Stimulated activated CD4-positive, alpha-beta T cell treated with anti-CD3 and anti-CD28 coated beads, TNF-alpha, amount 100 ng/mL, for 1 hour (primary cell): ENCODE measurements around the gene PIH1D2.
"Not testable (repeated sequence)": the region's sequence is repeated elsewhere in the genome, so short reads cannot be mapped to it uniquely, and the experiment has no call there.

Experiments used
- DNase-seq, 3 donors: peaks; one replicate each; pipeline ENCODE4 v3.0.0-alpha.2; 2020; ENCODE audit warnings: low read depth in 3 of 3, low spot score in 1 of 3

Gene PIH1D2, protein sequence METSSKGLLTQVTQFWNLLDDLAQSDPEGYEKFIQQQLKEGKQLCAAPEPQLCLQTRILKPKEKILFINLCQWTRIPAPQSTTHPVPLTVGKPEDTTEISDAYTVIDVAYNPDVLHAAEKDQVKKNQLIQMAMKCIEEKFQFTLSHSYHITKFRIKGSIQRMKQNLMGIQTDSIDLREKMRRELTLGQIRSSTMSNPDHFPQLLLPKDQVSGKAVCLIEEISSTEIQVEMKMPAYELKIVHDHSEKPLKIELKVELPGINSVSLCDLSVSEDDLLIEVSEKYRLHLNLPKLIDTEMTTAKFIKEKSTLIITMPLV

DNA sequence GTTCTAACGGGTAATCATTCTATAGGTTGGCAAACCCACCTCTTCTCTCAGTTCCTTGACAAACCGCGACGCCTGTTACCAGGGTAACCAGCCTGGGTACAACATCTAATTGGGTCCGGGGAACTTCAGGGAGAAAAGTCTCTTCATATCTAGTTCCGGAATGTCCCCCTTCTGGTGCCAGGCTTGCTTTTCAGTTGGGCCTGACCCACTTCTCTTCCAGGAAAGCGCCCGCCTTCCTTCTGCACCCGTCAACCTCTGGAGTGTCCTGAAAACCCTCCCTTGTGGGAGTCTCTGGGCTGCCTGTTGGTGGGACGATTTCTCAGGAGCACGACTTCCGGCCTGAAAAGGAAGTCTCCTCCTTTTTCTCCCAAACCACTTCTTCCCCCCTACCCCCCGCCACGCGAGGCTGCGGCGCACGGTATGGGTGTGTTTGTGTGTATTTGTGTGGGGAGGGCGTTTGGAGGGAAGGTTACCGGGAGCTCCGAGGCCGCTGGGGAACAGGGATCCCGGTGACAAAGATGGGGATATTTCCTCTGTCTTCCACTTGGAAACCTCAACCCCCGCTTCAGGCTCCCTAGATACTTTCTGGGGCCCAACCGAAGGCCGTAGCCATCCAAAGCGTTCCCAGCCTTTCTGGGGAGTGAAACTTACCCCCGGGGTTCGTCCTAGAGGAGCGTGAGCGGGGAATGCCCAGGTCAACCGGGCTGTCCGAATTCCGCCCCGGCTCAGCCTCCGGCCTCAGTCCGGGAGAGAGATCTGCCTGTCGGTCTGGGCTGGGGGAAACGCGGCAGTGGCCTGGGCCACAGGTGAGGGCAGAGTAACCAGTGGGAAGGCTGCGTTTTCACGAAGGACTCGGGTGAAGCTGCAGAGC, at the start of gene PIH1D2, which contains the start of gene NKAPD1:
TSS of gene PIH1D2 (minus strand) at position 77 of the 871 bp plus-strand sequence. CDS start 843 bp downstream, outside the sequence.
TSS of gene NKAPD1 (plus strand) at position 359 of the 871 bp plus-strand sequence. CDS start 1,276 bp downstream, outside the sequence.
- DNase-seq: peak; percentile 47 to 65 (median 58)

DNA sequence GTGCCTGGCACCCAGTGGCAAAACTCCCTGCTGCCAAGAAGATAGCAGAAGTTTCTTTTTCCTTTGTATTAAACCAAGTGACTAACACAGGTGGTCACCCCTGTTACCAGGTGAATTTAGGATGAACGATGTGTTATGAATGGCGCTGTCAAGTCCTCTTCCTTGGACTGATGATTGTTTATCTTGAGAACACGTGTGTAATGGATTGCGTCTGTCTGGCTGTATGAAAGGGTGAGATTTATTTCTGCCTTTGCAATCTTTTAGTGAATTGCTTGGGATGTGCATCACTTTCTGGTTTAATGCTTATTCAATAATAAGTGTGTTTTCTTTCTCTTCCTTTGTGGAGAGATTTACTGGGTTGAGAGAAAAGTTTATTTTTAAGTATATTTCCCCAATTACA, 49.3 kb upstream of the PIH1D2 start:
- no peak for DNase-seq

DNA sequence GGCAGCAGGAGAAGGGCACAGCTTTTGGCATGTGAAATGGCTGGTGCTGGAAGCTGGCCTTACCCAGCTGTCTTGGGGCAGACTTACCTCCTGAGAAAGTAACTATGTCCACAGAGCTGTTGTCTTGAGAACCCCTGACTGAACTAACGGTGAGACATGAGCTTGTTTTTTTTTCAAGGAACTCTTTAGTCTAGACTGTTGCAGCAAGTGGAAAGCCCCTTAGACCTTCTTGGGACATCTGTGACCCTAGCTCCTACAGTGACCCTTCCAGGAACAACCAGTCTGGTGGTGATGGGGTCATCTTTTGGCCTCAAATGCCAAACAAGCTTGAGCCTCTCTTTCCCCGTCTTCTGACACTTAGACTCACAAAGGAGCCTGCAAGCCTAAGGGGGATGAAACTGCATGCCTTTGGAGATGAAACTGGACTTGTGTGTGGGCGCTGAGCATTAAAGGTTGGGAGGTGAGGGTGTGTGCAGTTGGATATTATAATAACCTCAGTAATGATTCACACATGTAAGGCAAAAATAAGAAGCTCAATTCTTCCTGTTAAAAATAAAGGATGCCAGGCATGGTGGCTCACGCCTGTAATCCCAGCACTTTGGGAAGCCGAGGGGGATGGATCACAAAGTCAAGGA, 48.3 kb upstream of the PIH1D2 start:
- DNase-seq: no peak

DNA sequence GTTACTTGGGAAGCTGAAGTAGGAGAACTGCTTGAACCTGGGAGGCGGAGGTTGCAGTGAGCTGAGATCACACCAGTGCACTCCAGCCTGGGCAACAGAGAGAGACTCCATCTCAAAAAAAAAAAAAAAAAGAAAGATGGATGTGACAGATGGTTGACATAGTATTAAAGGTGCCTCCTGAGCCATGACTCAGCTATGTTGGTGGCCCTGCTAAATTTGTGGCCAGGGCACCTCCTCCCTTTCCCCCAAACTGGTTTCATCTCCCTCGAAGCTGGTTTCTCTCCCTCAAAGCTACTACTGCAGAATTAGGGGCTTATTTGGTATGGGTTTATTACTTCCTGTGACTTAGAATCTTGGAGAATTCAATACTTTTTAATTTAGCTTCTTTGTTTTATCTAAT, 44.4 kb upstream of the PIH1D2 start:
- no peak for DNase-seq

DNA sequence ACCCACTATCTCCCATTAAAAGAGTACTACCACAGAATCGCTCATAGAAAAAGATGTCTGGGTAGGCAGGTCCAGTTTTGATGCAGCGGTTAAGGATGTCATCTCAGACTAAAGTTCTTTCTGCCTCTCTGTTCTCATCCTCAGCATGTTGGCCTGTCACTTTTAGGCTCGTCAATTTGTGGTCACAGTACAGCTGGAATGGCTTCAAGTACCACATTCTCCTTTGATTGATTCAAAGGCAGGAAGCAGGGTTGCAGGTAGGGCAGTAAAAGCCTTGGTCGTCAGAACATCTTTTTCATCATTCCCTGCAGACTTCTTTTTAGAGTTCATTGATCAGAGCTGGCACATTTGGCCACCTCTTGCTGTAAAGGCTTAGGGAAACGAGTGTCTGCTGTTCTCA, 41.6 kb upstream of the PIH1D2 start:
- DNase-seq: no peak

DNA sequence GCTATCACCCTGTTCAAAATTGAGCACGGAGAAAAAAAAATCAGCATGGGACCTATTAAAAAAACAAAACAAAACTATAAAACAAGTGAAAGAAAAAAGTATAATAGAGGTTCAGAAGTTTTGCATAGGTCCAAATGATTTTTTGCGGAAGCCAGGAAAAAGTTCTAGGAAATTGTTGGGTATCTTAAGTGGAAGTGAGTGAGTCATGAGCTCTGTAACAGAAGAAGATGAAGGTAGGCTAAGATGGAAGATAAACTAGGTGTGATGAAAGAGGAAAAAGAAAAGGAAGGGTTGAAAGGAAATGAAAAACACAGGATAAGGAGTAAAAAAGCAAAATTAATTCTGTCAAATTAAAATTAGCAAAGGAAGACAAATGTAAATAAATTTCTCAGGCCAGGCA, 40.6 kb upstream of the PIH1D2 start:
- DNase-seq: no peak

DNA sequence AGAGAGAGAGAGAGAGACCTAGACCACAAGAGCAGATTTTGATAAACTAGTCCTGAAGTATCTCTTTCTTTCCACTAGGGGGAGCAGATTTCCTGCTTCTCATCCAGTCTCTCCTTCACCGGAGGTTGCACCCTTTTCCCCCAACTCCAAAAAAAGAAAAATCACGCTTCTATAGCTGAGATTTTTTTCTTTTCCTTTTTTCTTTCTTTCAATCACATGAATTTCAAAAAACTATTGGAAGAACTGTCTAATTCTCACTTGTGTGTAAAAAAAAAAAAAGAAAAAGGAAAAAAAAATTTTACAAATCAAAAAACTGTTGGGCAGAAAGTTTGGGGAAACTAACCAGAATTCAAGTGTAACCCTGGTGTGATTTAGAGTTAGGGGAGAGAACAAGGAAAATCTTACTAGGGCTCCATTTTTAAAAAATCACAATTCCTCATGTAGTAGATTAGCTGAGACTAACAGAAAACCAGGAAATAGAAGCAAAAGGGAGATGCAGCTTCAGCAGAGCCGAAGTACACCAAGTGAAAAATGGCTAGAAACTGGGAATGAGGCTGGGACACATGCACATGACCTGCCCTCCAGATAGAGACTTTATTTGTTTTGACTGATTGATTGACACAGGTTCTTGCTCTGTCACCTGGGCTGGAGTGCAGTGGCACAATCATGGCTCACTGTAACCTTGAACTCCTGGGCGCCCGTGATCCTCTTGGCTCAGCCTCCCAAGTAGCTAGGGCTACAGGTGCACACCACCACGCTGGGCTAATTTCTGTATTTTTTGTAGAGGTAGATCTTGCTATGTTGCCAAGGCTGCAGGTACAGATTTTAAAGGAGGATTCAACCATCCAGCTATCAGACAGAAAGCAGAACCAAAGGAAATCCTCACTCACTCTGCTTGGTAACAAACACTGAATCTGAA, 40.0 kb upstream of the PIH1D2 start:
- no peak for DNase-seq

DNA sequence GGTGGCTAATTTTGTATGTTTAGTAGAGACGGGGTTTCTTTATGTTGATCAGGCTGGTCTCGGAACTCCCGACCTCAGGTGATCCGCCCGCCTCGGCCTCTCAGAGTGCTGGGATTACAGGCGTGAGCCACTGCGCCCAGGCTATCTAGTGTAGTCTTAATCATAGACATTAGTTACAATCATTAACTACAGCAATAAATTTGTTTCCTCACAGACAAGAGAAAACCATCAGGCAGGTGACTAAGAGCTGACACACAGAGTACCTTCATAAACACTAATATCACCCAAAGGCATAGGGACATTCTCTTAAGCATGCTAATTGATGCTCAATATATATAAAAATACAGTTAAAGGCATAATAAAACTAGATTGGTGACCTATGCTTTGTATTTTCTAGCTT, 32.3 kb upstream of the PIH1D2 start:
- no peak for DNase-seq

DNA sequence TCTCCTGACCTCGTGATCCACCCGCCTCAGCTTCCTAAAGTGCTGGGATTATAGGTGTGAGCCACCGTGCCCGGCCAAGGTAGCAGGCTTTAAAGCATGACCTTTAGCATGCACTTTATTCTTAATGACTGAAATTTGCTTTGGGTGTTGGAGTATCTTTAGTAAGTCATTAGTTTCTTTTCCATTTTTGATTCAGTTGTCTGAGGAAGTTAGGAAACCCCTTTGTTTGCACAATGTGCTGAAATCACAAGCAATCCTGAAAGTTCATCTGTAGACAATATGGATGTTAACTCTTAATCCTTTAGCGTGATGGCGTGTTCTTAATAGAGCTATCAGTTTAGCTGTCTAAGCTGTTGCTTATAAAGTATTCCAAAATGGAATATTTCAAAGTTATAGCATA, 29.6 kb upstream of the PIH1D2 start:
- no peak for DNase-seq

DNA sequence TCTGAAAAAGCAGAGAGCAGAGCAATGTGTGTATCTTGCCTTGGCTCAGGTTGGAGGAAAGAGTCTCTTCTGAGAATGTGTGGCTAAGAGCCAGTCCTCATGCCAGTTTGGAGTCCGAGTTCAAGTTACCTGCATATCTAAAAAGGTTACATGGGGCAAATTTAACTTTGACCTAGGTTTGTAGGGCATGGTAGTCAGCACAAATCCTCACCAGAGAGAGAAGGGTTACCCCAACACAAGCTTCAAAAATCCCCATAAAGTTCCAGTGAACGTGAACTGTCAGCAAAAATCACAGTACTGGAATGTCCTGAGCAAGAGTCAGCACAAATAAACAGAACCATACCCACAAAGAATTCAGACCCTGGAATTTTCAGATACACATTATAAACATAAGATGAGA, 26.6 kb upstream of the PIH1D2 start:
- DNase-seq: no peak

DNA sequence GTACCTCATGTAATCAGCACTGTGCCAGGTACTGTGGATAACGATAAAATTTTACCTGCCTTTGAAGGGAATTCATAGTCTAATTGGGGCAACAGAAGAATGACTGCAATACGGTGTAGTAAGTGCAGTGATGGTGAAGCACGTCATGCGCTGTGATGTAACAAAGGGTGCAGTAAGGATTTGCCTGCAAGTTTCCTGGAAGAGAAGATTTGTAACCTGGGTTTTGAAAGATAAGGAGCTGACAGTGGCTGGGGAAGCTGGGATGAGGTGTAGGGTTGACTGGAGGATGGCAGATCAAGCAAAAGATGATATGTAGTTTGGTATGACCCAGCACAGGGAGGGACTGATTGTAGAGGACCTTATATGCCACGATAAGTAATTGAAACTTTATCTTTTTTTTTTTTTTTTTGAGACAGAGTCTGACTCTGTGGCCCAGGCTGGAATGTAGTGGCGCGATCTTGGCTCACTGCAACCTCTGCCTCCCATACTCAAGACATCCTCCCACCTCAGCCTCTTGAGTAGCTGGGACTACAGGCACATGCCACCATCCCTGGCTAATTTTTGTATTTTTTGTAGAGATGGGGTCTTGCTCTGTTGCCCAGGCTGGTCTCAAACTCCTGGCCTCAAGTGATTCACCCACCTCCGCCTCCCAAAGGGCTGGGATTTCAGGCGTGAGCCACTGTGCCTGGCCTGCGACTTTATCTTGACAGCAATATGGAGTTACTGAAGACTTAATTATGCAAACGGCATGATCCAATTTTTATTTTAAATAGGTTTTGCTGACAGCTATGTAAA, 24.1 kb upstream of the PIH1D2 start:
- DNase-seq: no peak

DNA sequence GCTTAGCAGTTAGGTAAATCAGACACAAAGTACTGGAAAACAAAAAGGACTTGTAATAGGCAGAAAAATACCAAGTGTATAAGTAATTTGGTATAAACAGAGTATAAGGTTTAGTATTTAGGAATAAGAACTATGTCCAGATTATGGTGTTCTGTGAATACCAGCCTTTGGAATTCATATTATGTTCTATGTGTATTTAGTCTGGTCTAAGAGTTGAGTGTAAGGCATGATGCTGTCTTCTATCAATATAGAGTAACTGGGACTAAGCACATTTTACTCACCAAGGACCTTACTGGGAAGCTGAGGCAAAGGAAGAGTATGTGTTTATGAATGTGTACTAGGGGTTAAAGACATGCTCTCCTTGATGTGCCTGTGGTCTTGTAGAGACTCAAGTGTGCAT, 22.4 kb upstream of the PIH1D2 start:
- DNase-seq: no peak

DNA sequence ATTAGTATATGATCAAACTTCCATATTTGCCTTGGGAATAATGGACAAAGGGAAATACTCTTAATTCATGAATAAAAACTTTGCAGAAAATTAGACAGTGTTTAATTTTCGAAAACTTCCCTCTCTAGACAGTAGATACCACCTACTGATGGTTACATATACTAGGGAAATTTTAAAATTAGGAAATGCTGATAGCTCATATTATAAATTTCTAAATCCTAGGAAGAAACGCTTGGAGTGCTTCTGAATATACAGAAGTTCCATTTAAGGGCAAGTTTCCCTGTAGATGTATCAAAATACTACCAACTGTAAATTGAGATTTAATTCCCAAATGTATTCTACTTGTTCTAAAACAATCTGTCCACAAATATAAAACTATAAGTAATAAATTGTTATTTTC, 21.5 kb upstream of the PIH1D2 start:
- DNase-seq: not testable (repeated sequence)

DNA sequence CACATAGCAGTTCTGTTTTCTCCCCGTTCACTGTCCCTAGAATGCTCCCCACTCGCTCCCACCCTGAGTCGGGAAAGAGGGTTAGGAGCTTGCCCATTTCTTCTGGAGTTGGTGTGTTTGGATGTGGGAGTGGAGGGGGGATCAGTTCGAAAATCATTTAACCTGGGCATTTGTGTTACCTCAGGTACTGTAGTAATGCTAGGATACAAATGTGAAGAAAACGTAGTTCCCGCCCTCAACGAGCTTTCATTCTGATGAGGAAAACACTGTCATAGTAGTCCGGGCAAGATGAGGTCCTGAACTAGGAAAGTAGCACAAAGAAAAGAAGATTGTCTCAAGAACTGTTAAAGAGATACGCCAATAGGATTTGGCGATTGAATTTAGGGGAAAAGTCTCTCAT, 13.4 kb upstream of the PIH1D2 start:
- no peak for DNase-seq

DNA sequence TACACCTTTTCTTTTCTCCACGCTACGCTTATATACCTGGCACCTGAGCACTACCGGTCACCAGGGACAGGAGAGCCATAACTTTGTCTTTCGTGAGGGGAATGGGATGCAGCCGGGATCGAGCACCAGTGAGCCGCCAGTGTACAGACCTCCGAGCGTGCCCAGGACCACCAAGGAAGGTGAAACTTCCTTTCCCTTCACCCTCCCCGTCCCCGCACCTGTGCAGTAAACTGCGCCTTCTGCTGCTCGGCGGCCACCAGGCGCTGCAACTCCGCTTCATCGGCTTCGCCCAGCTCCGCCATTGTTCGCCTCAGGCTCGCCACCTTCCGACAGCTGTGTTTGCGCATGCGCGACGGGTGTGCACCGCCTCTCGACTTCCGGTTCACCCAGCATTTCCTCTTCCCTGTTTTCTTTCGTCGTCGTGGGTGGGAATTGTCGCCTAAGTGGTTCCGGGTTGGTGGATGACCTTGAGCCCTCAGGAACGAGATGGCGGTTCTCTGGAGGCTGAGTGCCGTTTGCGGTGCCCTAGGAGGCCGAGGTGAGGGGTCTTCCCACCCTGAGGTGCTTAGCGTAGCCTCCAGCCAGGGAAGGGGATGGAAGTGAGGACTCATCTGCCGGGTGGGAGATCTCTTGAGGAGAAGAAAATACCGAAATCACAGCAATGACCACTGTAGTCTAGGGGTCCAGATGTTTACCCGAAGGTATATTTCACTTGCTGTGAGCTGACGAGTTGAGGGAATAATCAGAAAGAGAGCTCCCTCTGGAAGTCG, 12.8 kb upstream of the PIH1D2 start, which contains the start of the genes SDHD and TIMM8B:
TSS of gene SDHD (plus strand) at position 452 of the 770 bp plus-strand sequence. CDS start at position 487, 35 bp downstream.
TSS of gene TIMM8B (minus strand) at position 335 of the 770 bp plus-strand sequence. CDS start at position 302, 33 bp downstream.
- peak; percentile 85 to 91 (median 90) for DNase-seq

DNA sequence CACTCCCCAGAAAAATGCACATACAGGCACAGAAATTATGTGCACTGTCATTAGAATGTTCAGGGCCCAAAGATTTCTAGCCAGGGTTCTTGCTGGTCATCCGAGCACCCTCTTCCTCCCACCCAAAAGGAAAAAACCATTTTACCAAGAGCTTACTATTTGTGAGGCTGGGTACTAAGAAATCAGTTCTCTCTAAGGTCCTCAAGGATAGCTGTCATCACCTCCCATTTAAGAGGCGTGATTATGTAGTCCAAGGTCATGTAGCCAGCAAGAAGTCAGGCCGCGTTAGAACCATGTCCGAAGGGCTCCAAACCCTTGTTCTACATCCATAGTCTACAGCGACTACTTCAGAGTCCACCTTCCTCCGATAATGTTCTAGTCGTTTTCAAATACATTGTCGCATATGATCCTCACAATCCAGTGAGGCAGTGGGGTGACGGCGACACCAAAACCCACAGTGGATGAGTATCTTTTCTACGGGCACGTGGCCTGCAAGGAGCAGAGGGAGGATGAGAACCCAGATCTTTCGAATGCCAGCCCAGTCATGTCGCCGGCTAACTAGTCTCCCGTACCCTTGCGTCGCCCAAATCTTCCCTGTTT, 12.1 kb upstream of the PIH1D2 start:
- DNase-seq: no peak

DNA sequence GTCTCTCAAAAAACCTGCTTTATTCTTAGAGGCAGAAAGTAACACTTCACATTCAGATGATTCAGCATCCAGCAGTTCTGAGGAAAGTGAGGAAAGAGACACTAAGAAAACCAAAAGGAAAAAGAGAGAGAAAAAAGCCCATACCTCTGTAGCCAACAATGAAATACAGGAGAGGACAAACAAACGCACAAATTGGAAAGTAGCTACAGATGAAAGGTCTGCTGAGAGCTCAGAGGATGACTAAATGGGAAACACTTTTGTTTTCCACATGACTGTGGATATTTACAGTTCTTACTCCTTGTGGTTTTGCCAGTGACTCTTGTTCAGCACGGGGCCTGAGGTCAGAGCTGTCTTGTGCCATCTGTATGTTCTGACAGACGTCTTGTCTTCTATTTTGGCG, 8.9 kb upstream of the PIH1D2 start:
- DNase-seq: no peak

DNA sequence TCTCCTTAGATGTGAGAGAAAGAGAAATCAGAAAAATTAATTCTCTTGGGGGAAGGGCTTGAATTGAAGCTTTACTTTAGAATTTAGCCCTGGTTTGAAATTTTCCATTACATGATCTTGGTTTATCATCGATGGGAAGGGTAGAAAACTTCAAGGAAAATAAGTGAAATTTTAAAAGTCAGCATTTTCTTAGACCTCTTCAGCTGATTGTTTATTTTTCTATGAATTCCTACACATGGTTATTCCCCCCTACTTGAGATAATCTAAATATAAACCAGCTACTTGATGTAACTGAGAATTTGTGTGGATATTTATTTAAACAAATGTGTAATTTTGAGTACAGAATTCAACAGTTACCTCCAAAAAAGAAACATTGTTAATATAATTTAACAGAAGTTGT, 10.9 kb downstream of the PIH1D2 start:
- no peak for DNase-seq
